Measurements from ENCODE around the gene AJM1.
"Not testable (repeated sequence)": the region's sequence is repeated elsewhere in the genome, so short reads cannot be mapped to it uniquely, and the experiment has no call there.

The AJM1 gene

DNA sequence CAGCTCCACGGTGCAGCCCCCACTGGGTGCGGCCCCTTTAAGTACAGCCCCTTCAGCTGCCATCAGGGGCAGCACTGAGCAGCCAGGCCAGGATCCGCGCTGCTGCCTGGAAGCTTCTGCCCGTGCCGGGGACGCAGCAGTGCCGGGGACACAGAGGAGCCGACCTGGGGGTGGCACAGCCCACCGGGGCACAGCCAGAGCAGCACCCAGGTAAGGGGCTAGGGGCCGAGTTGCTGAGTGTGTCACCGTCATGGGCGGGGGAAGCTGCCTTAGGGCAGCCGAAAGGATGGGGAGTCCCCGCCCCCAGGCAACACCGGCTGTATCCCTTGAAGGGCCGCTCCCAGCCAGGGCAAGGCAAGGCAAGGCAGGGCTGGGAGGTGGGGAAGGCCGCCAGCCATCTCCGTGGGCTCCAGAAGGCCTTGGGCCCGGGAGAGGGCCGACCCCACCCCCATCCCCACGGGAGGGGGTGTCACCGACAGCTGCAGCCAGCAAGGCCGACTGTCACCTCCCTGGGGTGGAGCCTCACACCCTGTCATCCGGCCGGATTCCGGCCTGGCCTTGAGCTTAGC is at the start of gene AJM1:
TSS of gene AJM1 (plus strand) at position 99 of the 569 bp plus-strand sequence. CDS start 1,937 bp downstream, outside the sequence.
- peak; percentile 69 to 76 for DNase-seq (ENCODE audit: low read depth in 2 of 2)

DNA sequence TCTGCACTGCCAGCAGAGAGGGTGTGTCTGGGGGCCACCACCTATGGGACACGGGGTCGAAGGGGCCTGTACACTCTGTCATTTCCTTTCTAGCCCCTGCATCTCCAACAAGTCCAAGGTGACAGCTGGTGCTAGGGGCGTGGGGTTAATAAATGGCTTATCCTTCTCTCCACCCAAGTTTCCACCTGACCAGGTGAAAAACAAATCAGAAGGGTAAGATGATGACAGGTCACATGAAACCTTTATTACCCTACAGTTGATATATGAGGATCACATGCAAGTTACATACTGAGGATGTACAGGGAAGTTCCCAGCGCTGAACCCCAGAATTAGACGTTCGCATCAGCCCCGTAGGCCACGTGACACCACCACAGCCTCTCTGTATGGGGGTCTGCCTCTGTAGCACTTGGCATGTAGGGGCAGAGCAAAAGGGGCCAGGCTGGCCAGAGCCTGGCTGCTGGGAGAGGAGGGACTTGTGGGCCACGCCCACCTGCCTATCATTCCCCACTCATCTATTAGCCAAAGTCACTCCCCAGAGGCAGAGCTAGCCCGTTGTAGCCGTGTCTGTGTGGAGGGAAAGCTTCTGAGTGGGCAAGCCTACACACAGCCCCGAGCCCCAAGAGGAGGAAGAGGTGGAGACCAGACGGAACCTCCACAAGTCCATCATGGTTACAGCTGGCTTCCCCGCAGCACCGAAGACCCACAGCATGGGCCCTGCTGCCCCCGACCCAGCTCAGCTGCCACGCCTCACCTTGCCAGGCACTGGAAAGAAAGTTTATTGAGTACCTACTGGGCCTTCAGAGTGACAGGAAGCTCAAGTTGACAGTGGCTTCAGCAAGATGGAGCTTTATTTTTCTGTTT is 49.0 kb upstream of the AJM1 start:
- no peak for DNase-seq (ENCODE audit: low read depth in 2 of 2)

DNA sequence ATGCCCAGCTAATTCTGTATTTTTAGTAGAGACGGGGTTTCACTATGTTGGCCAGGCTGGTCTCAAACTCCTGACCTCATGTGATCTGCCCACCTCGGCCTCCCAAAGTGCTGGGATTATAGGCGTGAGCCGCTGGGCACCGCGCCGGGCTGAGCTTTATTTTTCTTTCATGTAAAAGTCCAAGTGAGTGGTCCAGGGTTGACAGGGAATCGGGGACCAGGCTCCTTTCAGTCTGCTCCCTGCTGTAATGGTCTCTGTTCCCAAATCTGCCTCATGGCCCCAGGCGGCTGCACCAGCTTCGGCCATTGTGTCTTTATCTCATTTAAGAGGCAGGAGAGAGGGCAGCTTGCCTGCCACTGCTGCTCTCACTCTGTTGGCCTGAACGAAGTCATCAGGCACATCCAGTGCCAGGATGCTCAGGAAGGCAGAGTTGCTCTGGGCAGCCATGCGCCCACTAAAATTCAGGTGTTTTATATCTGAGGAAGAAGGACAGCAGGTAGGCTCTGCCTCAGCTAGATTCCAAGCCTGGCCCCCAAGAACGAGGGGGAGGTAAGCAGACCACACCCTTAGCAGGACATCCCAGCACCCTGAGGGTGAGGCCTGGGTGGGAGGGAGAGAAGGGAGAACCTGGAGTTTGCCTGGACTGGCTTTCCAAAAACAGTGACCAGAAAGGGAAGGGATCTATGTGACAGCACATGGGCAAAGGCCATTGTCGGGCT is 47.8 kb upstream of the AJM1 start:
- DNase-seq (ENCODE audit: low read depth in 2 of 2), result no peak

DNA sequence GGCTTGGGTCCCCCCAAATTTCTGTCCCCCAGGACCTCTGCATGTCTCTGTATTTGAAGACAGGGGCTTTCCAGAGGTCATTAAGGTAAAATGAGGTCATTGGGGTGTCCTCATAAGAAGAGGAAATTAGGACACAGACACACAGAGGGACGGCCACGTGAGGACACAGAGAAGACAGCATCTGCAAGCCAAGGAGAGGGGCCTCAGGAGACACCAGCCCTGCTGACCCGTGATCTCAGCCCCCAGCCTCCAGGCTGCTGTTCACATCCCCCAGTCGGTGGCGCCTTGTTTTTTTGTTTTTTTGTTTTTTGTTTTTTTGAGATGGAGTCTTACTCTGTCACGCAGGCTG is 47.3 kb upstream of the AJM1 start:
- no peak for DNase-seq (ENCODE audit: low read depth in 2 of 2)

DNA sequence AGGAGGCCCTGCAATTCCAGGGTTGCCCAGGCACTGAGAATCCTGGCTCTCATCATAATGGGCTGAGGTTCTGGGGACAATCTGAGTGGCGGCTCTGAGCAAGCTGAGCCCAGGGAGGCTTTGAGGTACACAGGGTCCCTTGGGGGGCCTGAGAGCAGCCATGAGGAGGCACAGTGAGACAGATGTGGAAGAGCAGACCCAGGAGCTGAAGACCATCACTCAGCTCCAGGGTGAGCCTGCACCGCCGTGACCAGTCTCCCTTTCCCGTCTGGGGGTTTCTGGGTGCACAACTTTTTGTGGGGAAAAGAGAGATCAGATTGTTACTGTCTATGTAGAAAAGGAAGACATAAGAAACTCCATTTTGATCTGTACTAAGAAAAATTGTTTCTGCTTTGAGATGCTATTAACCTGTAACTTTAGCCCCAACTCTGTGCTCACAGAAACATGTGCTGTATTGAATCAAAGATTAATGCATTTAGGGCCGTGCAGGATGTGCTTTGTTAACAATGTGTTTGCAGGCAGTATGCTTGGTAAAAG is 46.0 kb upstream of the AJM1 start, which contains the start of gene CCDC183:
TSS of gene CCDC183 (plus strand) at position 101 of the 537 bp plus-strand sequence. CDS start at position 161, 60 bp downstream.
- no peak for DNase-seq (ENCODE audit: low read depth in 2 of 2)

DNA sequence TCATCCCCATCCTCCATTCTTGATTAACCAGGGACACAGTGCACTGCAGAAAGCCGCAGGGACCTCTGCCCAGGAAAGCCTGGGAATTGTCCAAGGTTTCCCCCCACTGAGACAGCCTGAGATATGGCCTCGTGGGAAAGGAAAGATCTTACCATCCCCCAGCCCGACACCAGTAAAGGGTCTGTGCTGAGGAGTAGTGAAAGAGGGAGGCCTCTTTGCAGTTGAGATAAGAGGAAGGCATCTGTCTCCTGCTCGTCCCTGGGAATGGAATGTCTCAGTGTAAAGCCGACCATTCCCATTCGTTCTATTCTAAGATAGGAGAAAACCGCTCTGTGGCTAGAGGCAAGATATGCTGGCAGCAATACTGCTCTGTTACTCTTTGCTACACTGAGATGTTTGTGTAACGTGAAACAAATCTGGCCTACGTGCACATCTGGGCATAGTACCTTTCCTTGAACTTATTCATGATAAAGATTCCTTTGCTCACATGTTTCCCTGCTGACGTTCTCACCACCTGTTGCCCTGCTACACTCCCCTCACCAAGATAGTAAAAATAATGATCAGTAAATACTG is 45.4 kb upstream of the AJM1 start:
- not testable (repeated sequence) for DNase-seq (ENCODE audit: low read depth in 2 of 2)

DNA sequence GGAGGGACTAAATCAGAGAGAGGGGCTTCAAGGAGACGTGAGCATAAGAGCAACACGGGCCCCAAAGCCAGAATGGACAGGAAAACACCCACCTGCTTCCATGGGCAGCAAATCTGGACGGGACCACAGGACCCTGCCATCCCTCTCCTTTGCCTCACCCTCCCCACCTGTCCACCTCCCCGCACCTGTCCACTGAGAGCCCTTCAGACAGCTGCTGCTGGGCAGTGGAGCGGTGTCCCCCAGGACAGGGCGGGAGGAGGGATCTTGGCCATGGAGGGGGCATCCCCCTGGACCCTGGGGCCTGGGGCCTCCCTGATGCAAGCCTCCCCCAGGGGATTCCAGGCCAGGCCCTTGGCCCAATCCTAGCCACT is 43.6 kb upstream of the AJM1 start:
- no peak for DNase-seq (ENCODE audit: low read depth in 2 of 2)

DNA sequence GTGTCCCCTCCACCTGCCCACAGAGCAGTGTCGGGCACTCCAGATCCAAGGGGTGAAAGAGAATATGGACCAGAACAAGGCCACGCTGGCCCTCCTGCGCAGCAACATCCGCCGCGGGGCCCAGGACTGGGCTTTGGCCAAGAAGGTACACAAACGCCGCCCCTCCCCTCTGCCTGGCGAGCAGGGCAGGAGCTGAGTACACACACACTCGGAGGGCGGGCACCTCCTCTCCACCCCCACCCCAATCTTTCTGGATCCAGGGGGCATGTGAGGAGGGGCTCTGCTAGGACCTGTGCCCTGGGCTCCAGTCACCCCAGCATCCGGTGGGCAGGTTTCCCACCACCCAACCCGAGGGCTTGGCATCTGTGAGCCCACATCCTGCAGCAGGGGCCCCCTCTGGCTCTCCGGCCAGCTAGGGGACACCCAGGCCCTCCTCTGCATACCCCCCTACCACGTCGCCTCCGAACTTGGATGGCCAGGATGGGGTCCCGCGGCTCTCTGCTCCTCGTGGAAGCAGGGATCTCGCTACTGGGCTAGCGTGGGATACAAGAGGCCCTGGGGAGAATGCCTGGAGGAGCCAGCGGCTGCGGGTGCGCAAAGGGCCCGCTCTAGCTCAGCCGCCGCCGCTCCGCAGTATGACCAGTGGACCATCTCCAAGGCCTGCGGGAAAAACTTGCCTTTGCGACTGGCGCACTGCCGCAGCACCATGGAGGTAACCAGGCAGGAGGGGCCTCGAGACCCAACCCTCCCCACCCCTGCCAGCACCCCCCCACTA is 43.0 kb upstream of the AJM1 start:
- no peak for DNase-seq (ENCODE audit: low read depth in 2 of 2)

DNA sequence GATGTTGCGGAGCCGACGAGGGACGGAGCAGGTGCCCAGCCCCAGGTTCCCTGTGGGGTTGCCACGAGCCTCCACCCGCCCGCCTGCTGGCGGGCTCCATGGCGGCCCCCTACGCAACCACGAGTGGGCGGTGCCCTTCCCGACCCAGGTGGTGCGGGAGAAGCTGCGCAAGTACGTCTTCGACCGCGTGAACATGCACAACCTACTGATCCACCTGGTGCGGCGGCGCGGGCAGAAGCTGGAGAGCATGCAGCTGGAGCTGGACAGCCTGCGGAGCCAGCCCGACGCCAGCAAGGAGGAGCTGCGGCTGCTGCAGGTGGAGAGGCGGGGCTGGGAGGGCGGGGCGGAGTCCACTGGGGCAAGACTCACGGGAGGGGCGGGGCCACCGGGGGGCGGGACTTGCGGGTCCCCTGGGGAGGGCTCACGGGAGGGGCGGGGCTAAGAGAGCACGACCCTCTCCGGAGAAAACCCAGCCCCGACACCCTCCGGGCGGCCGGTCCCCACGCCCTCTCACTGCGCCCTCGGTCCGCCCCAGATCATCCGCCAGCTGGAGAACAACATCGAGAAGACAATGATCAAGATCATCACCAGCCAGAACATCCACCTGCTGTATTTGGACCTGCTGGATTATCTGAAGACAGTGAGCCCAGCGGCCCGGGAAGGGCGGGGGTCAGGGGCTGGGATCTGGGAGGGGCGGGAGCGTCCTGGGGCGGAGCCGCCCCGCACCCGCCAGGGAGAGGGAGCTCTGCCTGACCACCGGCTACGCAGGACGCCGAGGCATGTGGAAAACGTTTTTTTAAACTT is 42.2 kb upstream of the AJM1 start:
- peak; percentile 89 to 94 for DNase-seq (ENCODE audit: low read depth in 2 of 2)

DNA sequence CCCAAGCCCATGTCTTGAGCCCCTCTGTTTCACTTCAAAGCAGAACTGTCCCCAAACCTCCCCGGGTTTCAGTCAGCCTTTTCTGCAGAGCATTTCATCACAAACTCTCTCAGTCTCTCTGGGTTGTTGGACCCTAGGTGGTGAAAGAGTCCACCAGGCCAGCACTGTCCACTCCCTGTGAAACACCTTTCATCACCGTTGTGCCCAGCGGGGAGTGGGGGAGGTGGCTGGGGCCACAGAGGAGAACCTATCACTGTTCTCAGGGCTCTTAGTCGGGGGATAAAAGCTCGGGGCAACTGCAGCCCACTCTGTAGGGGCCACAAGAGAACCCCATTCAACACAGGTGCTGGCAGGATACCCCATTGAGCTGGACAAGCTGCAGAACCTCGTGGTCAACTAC is 40.0 kb upstream of the AJM1 start:
- DNase-seq (ENCODE audit: low read depth in 2 of 2), result no peak

DNA sequence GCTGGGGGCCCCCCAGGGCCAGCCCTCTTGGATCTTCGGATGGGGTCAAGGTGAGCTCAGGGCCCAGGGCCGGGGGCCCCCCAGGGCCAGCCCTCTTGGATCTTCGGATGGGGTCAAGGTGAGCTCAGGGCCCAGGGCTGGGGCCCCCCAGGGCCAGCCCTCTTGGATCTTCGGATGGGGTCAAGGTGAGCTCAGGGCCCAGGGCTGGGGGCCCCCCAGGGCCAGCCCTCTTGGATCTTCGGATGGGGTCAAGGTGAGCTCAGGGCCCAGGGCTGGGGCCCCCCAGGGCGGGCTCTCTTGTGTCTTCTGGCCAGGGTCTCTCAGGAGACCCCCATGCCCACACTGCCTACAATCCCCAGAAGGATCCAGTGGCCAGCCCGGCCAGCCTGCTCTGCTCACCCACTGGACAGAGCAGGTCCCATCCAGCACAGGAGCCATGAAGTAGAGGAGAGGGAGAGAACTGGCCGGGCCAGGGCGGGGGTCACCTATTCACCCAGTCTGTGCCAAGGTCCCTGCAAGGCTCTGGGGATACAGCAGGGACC is 39.2 kb upstream of the AJM1 start:
- not testable (repeated sequence) for DNase-seq (ENCODE audit: low read depth in 2 of 2)

DNA sequence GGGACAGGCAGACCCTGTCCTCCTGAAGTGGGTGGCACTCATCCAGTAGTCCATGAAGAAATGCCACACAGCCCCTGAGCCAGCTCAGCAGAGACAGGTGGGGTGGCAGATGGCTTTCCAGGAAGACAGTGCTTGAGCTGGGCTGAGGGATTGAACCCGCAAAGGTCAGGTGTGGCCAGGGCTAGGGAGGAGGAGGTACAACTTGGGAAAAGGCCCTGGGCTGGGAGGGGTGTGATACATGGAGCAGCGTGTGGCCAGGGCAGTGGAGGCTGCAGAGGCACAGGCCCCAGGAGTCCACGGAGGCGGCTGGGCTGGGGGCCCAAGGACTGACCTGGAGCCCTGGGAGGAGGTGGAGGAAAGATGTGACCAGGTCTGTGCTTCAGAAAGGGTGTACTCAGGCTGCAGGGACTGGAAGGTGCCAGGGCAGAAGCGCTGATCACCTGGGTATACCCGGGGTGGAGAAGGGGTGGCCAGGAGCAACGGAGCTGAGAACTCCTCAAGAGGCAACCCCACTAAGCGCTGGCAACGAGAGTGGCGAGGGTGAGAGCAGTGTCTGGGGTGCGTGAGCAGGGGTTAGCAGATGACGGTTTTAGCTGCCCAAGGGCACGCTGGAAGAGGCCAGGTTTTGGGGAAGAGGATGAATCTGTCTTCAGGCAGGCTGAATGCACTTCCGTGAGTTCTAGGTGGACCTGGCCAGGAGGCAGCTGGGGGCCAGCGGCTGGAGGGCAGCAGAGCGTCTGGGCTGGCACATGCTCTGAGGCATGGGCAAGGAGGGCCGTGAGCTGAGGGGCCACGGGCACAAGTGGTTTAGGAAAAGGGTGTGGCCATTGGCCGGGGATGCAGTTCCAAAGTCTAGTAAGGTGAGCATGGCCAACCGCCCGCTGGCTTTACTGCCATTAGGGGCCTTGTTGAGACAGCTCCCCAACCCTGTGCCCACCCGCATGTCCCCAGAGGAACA is 38.4 kb upstream of the AJM1 start:
- DNase-seq (ENCODE audit: low read depth in 2 of 2), result no peak

DNA sequence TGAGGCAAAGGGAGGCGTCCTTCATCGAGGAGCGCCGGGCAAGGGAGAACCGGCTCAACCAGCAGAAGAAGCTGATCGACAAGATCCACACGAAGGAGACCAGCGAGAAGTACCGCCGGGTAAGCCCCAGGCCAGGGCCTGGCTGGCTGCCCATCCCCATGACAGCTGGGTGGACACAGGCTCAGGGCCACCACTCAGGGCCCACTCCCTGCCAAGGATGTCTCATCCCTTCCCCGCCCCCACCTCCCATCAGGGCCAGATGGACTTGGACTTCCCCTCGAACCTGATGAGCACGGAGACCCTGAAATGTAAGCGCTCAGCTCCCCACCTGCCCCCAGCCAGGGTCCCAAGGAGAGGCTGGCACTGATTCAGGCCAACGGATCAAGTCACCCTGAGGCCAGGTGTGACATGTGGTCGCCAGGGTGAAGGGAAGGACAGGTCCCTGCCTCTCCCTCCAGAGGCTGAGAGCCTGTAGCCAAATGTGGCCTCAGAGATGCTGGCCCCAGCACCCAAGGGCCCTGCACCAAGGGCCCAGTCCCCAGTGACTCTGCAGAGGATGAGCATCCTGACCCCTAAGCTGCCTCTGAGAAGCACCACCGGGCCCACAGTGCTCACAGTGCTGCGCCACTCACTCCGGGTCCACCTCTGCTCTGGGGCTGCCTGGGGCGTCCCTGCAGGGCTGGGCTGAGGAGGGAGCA is 37.6 kb upstream of the AJM1 start:
- no peak for DNase-seq (ENCODE audit: low read depth in 2 of 2)

DNA sequence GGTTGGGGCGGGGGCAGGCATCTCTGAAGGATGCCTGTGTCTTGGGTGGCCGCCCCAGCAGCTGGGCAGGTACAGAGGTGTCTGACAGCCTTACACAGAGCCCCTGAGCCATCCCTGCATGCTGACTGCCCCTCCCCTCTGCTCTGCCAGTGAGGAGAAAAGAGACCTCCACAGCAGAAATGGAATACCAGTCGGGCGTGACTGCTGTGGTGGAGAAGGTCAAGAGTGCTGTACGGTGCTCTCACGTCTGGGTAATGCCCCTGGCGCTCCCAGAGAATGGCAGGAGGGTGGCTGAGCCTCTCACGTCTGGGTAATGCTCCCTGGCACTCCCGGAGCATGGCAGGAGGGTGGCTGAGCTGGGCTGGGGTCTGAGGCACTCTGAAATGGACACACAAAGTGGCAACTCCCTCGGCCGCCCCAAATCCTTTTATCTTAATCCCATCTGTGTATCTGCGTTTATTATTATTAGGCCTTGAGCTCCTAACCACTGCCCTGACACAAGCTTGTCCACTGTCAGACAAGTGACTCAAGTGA is 37.0 kb upstream of the AJM1 start:
- DNase-seq (ENCODE audit: low read depth in 2 of 2), result no peak

DNA sequence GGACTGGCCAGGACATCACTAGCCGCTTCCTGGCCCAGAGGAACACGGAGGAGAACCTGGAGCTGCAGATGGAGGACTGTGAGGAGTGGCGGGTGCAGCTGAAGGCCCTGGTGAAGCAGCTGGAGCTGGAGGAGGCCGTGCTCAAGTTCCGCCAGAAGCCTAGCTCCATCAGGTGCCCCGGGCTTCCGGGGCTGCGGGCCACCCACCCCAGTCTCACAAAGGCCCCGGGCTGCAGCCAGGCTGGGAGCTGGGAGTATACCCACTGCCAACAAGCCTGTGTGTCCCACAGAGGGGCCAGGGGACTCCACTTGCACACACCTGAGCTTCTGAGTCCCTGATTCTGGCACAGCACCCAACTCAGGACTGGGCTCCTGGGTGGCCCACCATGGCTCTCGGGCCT is 36.2 kb upstream of the AJM1 start:
- DNase-seq (ENCODE audit: low read depth in 2 of 2), result no peak

DNA sequence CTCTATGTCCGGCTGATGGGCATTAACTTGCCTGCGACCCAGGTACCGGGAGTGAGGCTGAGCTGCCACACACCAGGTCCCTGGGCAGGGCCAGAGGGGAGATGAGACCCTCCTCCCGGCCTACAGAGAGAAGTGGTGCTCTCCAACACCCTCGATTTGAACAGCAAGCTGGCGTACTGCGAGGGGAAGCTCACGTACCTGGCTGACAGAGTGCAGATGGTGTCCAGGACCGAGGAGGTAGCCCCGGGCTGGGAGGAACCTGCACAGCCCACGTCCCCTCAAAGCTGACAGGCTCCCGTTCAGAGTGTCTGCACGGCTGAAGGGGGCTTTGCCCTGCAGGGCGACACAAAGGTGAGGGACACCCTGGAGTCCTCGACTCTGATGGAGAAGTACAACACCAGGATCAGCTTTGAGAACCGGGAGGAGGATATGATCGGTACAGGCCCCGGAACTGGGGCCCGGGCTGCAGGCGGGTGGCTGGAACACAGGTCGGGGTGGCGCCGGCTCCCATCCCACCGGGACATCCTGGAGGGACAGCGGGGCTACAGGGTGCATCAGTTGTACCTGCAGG is 35.6 kb upstream of the AJM1 start:
- no peak for DNase-seq (ENCODE audit: low read depth in 2 of 2)

DNA sequence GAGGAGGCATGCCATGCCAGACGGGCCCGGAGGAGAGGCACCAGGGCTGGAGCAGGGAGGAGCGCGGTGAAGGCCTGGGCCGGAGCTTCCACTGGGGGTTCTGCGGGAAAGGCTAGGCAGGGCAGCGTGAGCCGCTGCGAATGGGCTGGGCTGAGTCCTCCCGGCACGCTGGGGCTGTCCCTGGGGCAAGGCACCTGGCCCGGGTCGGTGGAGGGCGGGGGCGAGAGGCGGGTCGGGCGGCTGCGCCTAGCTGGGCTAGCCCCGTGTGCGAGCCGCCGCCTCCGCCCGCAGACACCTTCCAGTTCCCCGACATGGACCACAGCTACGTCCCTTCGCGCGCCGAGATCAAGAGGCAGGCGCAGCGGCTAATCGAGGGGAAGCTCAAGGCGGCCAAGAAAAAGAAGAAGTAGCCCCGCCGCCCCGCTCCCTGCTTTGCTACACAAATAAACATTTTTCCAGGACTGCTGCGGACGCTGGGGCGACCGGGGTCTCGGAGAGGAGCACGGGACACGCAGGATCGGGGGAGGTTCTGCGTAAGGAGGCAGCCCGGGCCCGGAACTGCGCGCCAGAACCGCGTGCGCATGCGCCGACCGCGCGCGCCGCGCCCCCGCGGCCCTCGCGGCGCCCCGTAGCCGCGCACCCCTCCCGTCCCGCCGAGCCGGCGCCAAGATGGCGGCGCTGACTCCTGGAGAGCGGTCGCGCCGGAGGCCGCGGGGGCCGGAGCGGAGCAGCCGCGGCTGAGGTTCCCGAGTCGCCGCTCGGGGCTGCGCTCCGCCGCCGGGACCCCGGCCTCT is 34.8 kb upstream of the AJM1 start, which contains the start of gene RABL6:
TSS of gene RABL6 (plus strand) at position 668 of the 794 bp plus-strand sequence. CDS start 249 bp downstream, outside the sequence.
- peak; percentile 71 to 73 for DNase-seq (ENCODE audit: low read depth in 2 of 2)
